Putamen (tissue), 1 donor: ENCODE measurements around the gene MED27.

ENCODE experiments used
- DNase-seq: peaks from one replicate; pipeline ENCODE4 v3.0.0-alpha.2; 2016; ENCODE audit warnings: low spot score

MED27 gene

DNA sequence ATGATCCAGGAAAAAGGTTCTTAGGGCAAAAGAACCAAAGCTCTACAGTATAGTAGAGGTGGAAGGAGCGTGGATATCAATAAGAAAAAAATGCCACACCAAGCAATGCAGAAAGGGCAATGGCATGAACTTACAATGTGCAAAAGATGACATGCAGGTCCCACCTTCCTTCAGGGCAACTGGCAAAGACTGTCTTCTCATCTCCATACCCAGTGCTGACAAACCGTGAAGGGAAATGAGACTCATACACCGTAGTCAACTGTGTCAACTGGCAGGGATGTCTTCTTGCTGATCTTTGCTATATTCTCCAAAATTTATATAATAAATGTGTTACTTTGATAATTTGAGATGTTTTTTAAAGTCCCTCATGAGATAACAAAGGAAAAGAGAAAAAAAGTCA is 36.0 kb downstream of the MED27 start:
- DNase-seq: no peak

DNA sequence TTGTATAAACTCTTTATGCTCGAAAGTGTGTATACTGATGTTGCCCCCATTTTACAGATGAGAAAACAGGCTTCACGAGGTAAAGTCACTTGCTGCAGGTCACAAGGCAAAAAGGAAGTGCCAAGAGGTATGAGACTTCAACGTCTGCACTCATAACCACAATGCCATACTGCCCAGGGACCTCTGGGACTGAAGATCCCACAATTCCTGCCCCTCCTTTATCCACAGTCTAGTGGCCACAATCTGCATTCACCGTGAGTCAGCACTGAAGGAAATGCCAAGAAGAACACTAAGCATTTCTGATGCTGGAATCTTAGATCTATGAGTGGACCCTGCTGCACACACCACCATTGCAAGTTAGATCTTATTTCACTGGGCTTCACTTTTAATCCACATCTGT is 37.3 kb downstream of the MED27 start:
- DNase-seq: no peak

DNA sequence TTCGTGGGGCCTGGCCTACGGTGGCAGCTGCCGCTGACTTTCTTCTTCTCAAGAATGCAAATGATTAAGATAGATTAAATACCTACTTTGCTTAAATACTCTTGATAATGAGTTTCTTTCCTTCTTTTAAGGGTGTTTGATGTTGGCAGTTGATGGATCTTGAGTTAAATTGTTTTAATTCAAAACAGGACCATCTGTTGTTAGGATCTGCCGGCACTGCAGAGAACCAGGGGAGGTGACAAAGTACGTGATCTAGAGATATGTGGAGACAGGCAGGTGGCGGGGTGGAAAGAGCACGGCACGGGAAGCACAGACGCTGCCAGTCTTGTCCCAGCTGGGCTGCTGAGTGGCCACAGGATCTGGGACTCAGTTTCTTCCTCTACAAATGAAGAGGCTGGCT is 37.9 kb downstream of the MED27 start:
- DNase-seq: no peak

DNA sequence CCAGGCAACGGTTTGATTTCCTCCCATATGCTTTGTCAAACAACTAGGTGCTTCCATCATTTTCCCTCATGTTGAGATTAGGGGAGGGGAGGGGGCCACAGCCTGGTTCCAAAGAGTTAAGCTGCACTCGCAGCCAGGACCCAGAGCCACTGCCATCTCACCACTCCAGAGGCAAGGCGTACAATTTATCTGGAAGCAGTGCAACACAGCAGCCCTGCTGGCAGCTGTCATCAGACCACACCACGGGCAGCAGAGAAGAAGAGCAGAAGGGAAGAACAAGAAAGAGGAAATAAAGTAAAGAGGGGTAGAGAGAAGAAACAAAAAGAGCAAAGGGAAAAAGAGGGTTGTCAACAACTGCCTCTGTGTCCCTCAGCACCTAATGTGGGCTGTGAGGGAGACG is 38.9 kb downstream of the MED27 start:
- no peak for DNase-seq

DNA sequence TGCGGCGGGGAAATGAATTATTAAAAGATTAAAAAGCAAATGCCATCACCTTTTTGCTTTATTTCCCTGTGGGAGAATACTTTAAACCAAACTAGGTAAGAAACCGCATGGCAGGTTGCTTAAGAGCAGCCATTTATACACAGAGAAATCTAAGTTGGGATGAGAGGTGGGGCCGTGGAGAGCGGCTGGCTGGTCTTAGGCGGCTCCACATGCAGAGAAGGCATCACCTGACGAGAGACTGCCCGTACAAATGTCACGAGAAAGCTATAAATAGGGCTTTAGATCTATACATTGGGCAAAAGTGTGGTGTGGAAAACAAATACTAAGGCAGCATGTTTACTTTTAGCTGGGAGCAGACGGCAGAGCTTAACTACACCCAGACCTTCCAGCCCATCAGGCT is 39.4 kb downstream of the MED27 start:
- DNase-seq: no peak

DNA sequence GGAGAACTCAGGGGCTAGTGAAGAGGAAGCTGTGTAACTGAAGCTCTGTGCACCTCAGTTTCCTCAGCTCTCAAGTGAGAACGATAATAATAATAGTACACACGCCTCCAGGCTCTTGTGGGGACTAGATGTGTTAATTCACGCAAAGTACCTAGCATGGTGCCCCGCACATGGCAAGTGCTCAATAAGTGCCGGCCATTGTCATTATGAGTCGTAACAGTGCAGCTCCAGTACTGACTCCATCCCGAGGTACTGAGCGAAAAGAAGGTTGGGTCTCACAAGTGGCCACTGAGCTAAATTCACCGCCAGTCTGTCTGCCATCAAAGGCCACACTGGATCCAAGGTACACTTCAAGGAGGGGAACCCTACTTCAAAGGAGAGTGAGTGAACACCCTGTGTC is 40.4 kb downstream of the MED27 start:
- DNase-seq: no peak

DNA sequence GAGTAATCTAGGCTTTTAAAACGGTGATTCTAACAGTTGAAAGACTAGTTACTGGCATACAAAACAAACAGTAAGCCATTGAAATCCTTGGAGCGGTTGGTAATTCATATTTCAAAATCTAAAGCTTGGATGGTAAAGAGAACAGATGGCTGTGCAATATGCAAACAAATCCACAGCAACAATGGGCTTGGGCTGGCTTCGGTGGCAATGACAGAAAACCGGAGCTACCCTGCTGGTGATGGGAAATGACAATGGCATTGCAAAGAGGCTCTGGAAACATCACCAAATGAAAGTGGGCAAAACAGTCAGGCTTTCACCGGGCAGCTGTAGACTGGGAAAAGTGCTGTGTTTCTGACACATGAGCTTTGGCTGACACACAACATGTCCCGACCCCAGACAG is 42.2 kb downstream of the MED27 start:
- no peak for DNase-seq

DNA sequence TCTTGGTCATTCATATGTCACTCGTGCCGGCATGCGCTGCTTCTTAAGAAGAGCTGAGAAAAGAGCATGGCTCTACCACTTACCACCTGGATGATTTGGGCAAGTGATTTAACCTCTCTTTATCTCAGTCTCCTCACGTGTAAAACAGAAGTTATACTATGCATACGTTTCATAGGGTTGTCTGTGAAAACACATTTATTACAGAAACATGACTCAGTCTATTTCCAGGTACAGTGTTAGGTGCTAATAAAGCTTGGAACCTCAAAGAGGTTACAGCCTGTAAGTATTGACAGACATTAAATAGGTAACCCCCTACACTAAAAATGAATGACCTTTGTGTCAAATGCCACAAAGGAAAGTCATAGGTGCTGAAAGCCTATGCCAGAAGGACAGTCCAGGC is 43.1 kb downstream of the MED27 start:
- DNase-seq: no peak

DNA sequence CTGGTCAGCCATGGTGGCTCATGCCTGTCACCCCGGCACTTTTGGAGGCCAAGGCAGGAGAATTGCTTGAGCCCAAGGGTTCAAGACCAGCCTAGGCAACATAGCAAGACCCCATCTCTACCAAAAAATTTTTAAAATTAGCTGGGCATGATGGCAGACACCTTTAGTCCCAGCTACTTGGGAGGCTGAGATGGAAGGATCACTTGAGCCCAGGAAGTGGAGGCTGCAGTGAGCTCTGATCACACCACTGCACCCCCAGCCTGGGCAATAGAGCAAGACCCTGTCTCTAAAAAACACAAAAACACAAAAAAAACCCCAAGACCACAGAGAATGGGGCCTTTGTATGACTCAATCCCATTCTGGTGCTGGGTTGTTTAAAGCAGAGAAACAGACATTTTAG is 44.0 kb downstream of the MED27 start:
- no peak for DNase-seq

DNA sequence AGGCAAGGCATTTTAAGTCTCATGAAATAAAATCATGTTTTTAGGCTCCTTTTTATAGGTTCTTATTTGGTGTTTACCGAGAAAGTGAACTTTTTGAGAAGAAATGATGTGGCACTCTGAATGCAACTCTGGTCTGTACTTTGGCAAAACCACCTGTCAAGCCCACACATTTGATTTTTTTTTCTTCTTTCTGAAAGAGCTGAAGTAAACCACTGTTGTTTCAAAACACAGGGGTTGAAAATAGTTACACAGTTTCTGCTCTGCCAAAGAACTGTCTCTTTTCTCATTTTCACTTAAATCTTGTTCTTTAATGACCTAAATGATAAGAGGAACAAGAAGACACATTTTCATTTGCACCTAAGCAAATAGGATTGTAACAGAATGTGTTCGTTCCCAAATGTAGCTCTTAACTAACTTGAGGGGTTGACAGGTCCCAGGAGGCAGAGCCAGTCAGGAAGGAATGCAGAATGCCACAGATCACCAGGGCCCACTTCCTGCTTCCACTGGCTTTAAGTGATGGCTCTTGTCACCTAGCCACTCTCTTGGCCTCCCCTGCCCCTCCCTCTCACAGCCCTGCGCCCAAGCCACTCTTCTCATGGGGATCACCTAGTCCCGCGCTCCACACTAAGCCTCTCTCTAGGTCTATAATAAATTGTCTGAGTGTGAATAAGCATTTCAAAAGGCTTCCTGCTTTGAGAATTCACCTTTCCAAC is 47.3 kb downstream of the MED27 start:
- DNase-seq: no peak

DNA sequence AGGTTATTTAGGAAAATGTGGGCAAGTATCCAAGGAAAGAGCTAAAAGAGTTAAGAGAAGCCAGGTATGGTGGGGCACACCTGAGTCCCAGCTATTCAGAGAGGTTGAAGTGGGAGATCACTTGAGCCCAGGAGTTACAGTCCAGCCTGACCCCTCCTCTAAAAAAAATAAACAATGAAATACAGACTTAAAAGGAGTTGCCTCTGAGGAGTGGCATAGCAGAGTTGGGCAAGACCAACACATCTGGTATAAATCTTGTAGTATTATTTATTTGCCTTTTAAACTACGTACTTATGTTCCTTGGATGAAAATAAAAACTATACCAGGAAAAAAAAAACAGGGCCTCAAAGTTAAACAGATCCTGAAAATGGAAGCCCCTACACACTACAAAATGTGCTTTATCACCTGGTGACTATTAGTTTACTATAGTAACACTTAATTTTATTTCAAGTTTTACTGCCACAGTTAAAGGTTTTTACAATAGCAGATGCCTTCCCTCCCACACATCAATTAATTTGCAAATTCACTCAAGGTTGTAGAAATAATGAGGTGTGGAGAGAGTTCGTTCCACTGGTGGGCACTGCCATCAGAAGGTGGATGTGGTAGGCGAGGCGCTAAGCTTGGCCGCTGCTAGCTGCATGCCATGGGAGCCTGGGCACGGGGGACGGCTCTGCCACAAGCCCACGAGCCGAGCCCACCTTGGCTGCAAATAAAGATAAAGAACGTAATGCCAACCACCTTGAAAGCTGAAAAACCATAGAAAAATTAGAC is 48.0 kb downstream of the MED27 start:
- DNase-seq: no peak

DNA sequence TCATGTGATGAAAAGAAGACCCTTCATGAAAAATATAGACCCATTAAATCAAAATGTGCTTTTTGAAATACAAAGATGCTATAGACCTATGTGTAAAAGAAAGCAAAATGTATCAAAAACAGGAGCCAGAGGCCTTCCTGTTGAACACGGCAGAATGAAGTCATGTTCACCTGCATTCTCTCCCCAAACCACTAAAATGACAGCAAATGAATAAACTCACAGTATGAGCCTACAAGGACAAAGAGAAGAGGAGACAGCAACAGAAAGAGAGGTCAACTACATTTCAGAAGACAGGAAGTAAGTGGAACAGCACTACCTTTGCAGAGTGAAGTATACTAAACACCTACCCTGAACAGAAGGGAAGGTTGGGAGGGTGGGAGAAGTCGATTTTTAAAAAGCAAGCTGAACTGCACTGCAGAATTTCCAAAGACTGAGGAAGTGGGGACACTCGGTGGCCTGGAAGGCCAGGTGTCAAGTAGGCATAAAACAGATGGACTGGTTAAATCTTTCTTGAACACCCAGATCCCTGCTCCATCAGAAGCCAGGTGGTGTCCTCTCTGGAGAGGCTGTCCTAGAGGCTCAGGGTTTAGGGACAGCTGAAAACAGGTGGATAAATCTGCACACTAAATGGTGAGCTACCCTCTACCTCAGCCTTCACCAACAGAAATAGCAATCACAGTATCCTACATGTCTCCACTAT is 48.9 kb downstream of the MED27 start:
- no peak for DNase-seq

DNA sequence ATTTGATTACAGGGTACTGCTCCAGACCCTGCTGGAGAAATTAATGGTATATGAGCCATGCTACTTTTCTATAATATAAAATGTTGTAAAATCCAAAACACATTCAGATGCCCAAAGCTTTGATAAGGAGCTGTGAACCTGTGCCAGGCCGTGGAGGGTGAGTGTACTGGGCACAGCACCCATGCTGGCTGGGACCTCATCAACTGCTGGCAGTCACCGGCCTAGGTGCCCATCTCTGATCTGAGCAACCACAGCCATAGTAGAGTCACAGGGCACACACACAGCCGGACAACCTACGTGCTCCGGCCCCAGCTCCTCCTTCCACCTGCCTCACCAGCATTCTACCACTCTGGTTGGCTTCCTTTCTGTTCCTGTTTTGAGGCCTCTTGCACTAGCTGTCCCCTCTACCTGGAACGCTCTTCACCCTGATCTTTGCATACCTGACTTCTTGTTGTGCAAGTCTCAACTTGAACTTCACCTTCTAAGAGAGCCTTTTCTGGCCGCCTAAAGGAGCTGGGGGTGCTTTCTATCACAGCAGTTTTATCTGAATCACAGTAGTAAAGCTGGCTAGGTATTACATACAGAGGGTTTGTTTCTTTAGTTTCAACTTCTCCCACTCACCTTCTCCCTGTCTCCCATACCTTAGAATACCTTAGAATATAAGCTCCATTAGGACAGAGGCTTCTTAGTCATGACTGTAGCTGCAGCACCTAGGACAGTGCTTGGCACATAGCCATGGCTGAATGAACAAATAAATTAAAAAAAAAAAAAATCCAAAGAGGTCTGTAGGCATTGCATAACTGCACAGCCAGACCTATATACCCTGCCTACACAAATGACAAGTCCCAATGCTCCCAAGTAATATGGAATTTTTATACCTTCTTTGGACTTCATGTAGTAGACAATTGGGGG is 51.7 kb downstream of the MED27 start:
- DNase-seq: no peak

DNA sequence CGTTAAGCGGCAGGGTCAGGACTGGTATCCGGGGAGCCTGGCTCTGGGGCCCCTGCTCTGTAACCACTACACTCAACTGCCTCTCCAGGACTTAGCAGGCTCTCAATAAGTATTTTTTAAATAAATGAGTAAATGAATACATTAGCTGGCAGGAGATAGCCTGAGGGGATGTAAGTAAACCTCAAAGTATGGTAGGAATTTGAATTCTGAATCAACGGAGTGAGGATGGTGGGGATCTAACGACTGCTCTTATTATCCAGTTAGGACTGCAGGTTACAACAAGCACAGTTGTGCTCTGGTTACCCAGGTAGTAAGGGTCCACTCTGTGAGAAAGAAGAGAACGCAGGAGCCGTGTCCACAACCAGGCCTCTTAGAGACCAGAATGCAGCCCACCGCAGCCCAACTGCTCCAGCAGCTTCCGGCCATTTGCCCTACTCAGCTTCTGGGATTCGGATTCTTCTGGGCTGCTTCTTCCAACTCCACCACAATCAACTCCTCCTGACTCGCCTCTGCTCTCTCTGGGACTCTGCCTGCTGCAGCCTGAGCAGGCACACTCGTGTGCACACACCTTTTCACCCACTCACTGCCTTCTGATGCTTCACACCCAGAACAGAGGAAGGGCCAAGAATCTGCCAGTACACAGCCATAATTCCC is 52.6 kb downstream of the MED27 start:
- no peak for DNase-seq

DNA sequence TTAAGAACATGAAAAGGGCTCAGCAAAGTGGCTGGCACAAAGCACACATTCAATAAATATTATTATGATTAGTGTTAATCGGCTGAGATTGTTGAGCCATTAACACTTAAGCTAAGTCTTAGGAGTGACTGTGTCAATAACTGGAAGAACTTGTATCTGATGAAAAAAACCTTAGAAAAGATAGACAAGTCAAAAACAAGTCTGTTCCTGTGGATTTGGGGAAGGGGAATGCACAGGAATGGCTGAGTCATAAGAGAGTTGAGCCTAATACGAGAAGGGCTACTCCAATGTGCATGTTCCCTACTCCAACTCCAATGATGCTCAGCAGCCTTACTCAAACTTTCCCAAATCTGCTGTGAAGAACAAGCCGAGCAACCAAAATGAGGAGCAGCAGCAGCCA is 53.9 kb downstream of the MED27 start:
- no peak for DNase-seq

DNA sequence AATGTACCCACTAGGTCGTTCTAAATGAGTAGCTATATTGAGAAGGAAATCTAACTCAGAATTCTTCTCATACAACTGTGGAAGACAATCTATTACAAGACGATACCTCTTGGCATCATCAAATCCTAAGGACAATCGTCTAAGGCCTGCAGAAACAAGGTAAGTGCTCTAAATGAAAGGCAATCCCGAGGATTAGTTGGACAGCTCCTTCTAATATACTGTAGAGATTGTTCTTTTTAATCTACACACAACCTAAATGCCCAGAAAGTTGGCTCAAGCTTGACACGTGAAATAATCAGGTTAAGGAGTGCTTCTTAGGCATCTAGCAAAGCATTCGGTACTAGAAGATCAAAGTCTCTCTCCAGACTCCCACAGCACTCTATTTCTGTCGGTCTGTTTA is 55.1 kb downstream of the MED27 start:
- no peak for DNase-seq

DNA sequence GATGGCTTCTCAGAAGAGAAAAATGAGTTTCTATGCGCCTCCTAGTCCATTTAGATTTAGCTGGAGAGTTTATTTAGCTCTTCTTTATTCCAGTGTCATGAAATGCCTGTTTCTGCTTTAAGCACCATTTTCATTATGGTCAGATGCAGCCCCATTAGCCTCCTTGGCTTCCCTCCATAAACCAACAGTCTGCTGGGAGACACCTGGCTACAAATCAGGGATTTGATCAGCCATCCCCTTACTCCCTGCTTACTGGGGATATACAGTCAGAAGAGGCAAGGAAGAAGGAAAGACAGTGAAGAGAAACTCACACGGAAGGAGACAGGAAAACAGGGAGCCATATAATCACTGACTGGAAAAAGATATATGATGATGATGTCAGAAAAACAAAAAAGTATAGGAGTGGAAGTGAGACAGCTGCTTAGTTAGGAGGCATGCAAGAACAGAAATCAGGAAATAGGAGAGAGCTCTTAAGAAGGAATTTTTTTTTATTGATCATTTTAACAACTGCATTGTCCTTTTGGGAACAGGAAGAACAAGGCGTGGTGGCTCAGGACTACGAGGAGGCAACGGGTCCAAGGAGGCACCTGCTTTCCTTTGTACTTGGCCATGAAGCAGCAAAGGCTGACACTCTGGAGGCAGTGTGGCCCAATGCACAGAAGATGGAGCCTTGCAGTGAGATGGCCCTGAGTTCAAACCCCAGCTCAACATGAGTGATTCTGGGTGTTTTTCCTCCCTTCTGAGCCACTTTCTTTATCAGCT is 56.1 kb downstream of the MED27 start:
- DNase-seq: no peak

DNA sequence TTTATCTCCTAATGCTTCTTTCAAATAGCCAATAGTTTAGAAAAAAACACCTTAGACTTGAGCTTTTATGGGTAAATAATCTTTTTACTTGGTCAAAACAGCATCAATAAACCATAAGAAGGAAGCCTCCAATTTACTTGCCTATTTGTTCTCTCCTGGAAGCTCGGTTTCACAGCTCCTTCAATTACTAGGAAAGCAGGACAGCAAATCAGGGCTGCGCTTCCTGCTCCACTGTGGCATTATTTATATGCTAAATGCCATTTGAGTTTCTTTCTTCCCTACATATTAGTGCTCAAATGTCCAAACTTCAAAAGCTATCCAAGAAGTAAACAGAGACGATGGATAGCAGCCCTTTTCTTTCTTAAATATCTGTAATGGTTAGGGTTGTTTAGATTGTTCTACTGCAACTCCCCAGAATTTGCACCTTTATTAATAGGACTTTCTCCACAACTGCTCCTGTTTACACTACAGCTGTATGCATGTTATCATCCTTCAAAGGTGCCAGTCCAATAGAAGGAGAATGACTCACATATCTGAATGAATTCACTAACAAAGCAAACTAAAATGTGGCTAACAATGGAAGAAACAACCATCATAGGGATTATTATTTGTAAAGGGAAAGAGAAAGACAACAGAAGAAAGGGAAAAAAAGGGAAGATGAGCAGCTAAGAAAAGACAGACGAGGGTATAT is 58.7 kb downstream of the MED27 start:
- no peak for DNase-seq

DNA sequence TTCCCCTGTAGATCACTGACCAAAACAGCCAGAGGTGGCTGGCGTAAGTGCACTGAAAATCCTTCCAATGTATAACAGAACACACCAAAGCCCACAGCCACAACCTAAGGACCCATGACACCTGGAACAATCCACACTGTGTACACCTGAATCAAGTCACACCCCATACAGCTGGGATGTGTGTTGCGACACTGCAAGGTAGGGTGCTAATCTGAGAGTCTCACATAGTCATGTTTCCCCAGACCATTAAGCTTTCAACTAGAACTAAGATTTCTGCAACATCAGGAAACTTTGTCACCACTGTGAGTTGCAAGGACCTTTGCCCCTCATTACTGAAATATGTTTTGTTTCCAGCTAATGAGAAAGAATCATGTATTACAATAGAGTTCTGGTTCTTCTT is 59.4 kb downstream of the MED27 start:
- no peak for DNase-seq

DNA sequence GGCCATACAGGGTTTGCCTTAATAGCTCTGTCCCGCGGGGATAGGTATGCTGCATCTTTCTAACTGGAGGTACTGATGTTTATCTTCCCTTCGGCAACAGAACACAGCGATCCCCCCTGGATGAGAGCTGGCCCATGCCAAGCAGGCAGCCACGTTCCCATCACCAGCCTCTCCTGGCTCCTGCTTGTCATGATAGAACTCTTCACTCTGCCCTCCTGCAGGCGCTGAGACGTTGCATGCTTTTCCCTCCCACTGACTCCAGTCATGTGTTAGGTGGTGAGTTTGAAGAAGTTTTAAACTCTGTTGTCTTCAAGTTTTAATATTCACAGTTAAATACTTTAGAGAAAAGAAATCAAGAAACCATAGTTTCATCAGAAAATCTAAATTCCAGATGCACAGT is 60.0 kb downstream of the MED27 start:
- DNase-seq: no peak
